ENCODE data around the gene CADM2. TPM values are rescaled to one million over a fixed set of nuclear protein-coding genes. Genes with fewer than 3 reads are reported as not detected.

Gene CADM2
- total RNA-seq, 1 experiment from 2014 or later, result not detected

DNA sequence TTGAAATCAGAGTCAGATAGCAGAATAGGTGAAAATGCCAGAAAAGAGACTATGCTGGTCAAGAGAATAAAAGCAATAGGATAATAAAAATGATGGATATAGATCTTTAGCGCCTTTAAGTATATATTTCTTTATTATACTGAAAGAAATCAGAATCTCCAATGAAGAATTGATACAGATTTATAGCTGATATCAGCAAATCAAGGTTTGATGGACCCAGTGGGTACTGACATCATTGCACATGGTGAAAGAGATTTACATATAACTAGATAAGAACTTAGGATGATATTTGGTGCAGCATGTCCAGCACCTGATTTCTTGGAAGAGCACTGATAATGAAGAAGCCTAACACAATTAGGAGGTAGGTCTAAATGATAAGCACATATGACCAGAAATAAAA is 18.2 kb downstream of the CADM2 start:
- no peak overlapping the region for H2AFZ ChIP-seq (ENCODE audit: low read length)
- H3K9me2 ChIP-seq (replicated peaks; ENCODE audit: insufficient read depth, low read length), result no peaks in the 10 kb centered on the region
- no peaks in the 10 kb centered on the region for H3K79me2 ChIP-seq (ENCODE audit: low read length)
- H3K4me2 ChIP-seq (ENCODE audit: low read depth, low read length, poor library complexity, severe bottlenecking), result no peak overlapping the region
- no peak overlapping the region for H3K9ac ChIP-seq (ENCODE audit: low read length)
- no peak overlapping the region for H3K4me3 ChIP-seq (ENCODE audit: low read length)
- DNase-seq, result no peak
- H3K27ac ChIP-seq (ENCODE audit: low read length), result no peak overlapping the region
- H3K36me3 ChIP-seq (ENCODE audit: insufficient read depth, low read length), result no peaks in the 10 kb centered on the region
- no peaks in the 10 kb centered on the region; the same call in none of the 2 replicates for H3K9me3 ChIP-seq (ENCODE audit: low read length)
- H3K4me1 ChIP-seq (ENCODE audit: low read length), result no peaks in the 10 kb centered on the region
- no peaks in the 10 kb centered on the region for H3K27me3 ChIP-seq (ENCODE audit: low read length)
- H4K20me1 ChIP-seq (ENCODE audit: insufficient read depth, low read depth, low read length), result no peaks in the 10 kb centered on the region

DNA sequence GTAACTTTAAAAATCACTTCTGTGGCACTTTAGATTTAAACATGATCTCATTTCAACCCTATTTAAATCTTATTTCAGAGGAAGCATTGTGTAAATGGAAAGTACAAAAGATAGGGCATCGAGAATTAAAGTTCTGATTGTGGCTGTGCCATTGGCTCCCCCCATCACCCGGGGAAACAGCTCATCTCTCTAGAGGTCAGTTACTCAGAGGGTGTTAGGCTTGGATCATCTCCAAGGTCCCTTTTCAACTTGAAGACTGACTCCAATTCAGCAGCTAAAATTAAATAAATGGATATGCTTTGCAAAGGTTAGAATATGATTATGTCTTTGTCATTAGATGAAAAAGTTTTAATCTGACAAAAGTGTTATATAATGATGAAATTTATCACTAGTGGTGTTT is 20.1 kb downstream of the CADM2 start:
- no peaks in the 10 kb centered on the region for H3K9me2 ChIP-seq (replicated peaks; ENCODE audit: insufficient read depth, low read length)
- H3K79me2 ChIP-seq (ENCODE audit: low read length), result no peaks in the 10 kb centered on the region
- H3K9ac ChIP-seq (ENCODE audit: low read length), result no peak overlapping the region
- H3K27ac ChIP-seq (ENCODE audit: low read length), result no peak overlapping the region
- no peak overlapping the region for H2AFZ ChIP-seq (ENCODE audit: low read length)
- no peaks in the 10 kb centered on the region for H3K27me3 ChIP-seq (ENCODE audit: low read length)
- DNase-seq, result no peak
- H3K4me3 ChIP-seq (ENCODE audit: low read length), result no peak overlapping the region
- peaks cover 4% of the 10 kb centered on the region for H3K9me3 ChIP-seq (ENCODE audit: low read length)
- no peaks in the 10 kb centered on the region for H3K4me1 ChIP-seq (ENCODE audit: low read length)
- no peaks in the 10 kb centered on the region for H4K20me1 ChIP-seq (ENCODE audit: insufficient read depth, low read depth, low read length)
- H3K4me2 ChIP-seq (ENCODE audit: low read depth, low read length, poor library complexity, severe bottlenecking), result no peak overlapping the region
- no peaks in the 10 kb centered on the region for H3K36me3 ChIP-seq (ENCODE audit: insufficient read depth, low read length)

DNA sequence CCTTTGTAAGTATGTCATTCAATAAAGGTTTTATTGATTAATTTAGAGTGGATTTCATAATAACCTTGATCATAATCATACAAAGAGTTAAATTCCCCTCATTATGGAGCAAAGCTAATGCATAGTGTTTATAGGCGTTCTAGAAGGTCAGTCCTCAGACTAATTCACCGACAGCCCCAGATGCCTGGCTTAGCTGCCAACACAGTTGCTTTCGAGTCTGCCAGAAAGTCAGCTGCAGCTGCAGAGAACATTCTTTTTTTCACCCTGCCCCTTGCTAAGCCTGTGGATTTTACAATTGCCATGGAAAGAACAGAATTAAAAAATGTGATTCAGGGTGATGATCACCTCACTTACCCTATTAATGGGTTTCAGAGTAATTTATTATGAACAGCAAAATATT is 21.2 kb downstream of the CADM2 start:
- no peak overlapping the region for H3K4me2 ChIP-seq (ENCODE audit: low read depth, low read length, poor library complexity, severe bottlenecking)

DNA sequence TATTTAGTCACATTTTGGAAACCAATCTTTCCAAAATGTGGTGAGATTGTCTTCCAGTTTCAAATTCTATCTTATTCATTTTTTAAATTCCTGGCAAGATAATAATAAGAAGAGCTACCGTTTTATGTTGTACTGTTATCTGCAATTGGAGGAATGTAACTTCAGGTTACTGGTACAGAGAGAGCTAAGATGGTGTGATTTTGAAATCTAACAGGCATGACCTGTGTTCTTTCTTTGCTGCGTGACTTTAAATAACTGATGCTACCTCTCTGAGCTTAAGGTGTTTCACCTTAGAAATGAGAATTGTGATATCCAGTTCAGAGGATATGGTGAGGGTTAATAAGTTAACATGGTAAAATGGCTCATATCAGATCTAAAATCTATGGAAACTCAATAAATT is 21.7 kb downstream of the CADM2 start:
- Histone ChIP-seq H3K4me3 (ENCODE audit: low read length) (no peak overlapping the region), H3K79me2 (ENCODE audit: low read length) (no peaks in the 10 kb centered on the region), H3K36me3 (ENCODE audit: insufficient read depth, low read length) (no peaks in the 10 kb centered on the region), H3K9ac (ENCODE audit: low read length) (no peak overlapping the region), H3K27ac (ENCODE audit: low read length) (no peak overlapping the region), H4K20me1 (ENCODE audit: insufficient read depth, low read depth, low read length) (no peaks in the 10 kb centered on the region), H2AFZ (ENCODE audit: low read length) (no peak overlapping the region), H3K4me2 (ENCODE audit: low read depth, low read length, poor library complexity, severe bottlenecking) (no peak overlapping the region), H3K9me2 (replicated peaks; ENCODE audit: insufficient read depth, low read length) (no peaks in the 10 kb centered on the region), H3K27me3 (ENCODE audit: low read length) (no peaks in the 10 kb centered on the region), H3K9me3 (ENCODE audit: low read length) (peaks cover 4% of the 10 kb centered on the region), H3K4me1 (ENCODE audit: low read length) (no peaks in the 10 kb centered on the region)
- no peak for DNase-seq

More for the DNA sequence above, 21.2 kb downstream of the CADM2 start:
- Histone ChIP-seq H3K36me3 (ENCODE audit: insufficient read depth, low read length) (no peaks in the 10 kb centered on the region), H3K4me3 (ENCODE audit: low read length) (no peak overlapping the region), H3K79me2 (ENCODE audit: low read length) (no peaks in the 10 kb centered on the region), H3K9me3 (ENCODE audit: low read length) (peaks cover 4% of the 10 kb centered on the region), H3K4me1 (ENCODE audit: low read length) (no peaks in the 10 kb centered on the region), H3K9ac (ENCODE audit: low read length) (no peak overlapping the region), H3K27ac (ENCODE audit: low read length) (no peak overlapping the region), H3K27me3 (ENCODE audit: low read length) (no peaks in the 10 kb centered on the region), H2AFZ (ENCODE audit: low read length) (no peak overlapping the region), H3K9me2 (replicated peaks; ENCODE audit: insufficient read depth, low read length) (no peaks in the 10 kb centered on the region), H4K20me1 (ENCODE audit: insufficient read depth, low read depth, low read length) (no peaks in the 10 kb centered on the region)
- DNase-seq, result no peak

DNA sequence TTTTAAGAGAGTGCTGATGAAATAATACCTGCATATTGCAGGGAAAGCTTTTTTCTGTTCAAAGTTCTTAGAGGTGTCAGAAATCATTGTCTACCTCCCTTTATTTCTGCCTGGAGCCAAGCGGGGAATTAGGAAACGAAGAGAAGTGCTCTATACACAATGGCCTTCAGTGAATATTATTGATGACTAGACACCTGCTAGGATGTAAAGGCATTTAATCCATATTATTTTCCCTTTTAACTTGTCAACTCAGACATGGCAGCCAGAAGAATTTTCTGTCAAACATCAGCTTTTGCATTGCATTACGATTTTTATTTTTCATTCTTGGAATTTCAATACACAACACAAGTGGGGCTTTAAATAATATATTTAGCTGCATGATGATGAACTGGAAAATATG is 24.7 kb downstream of the CADM2 start:
- H3K9ac ChIP-seq (ENCODE audit: low read length), result no peak overlapping the region
- H3K4me3 ChIP-seq (ENCODE audit: low read length), result no peak overlapping the region
- peaks cover 4% of the 10 kb centered on the region for H3K9me3 ChIP-seq (ENCODE audit: low read length)
- no peaks in the 10 kb centered on the region for H3K9me2 ChIP-seq (replicated peaks; ENCODE audit: insufficient read depth, low read length)
- no peaks in the 10 kb centered on the region for H3K79me2 ChIP-seq (ENCODE audit: low read length)
- no peak overlapping the region for H3K27ac ChIP-seq (ENCODE audit: low read length)
- no peaks in the 10 kb centered on the region for H3K27me3 ChIP-seq (ENCODE audit: low read length)
- H3K4me1 ChIP-seq (ENCODE audit: low read length), result no peaks in the 10 kb centered on the region
- H3K4me2 ChIP-seq (ENCODE audit: low read depth, low read length, poor library complexity, severe bottlenecking), result no peak overlapping the region
- no peak for DNase-seq
- no peaks in the 10 kb centered on the region for H4K20me1 ChIP-seq (ENCODE audit: insufficient read depth, low read depth, low read length)
- no peak overlapping the region for H2AFZ ChIP-seq (ENCODE audit: low read length)
- no peaks in the 10 kb centered on the region for H3K36me3 ChIP-seq (ENCODE audit: insufficient read depth, low read length)

DNA sequence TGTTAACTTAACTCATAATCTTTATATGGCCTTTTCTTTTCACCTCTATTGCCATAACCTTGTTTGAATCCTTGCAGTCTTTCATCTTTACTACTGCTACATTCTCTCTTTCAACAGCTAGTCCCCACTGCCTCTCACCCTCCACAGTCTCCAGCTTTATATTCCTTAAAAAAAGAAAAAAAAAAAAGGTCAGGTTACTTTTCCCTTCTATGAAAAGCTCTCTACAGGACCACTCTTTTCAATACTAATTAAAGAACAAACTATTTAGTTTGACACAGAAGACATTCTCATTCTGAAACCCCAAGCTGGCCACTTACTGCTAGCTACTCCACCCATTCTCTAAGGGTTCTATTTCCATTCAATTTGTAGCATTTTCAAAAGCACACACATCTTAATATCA is 25.6 kb downstream of the CADM2 start:
- Histone ChIP-seq H3K36me3 (ENCODE audit: insufficient read depth, low read length) (no peaks in the 10 kb centered on the region), H3K27me3 (ENCODE audit: low read length) (no peaks in the 10 kb centered on the region)

DNA sequence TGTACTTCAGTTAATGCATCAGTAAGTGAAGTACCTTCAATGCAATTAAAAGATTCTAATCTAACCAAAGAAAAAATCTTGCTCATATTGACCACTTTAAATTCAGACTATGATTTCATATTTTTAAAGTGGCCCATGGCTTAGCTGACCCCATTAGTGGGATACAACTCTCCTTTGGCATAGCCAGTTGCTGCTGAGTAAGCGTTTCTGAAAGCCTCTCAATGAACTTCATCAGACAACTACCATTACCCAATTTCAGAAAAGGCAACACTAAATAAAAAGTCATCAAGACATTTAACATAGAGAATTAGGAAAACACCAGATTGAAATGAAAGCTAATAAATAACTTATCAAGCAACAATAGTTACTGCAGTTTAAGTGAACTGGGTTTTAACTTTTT is 27.0 kb downstream of the CADM2 start:
- no peaks in the 10 kb centered on the region for H3K9me2 ChIP-seq (replicated peaks; ENCODE audit: insufficient read depth, low read length)
- H3K79me2 ChIP-seq (ENCODE audit: low read length), result no peaks in the 10 kb centered on the region
- no peak overlapping the region for H3K9ac ChIP-seq (ENCODE audit: low read length)
- no peaks in the 10 kb centered on the region for H3K27me3 ChIP-seq (ENCODE audit: low read length)
- no peak overlapping the region for H3K4me2 ChIP-seq (ENCODE audit: low read depth, low read length, poor library complexity, severe bottlenecking)
- H2AFZ ChIP-seq (ENCODE audit: low read length), result no peak overlapping the region
- DNase-seq, result no peak
- H3K36me3 ChIP-seq (ENCODE audit: insufficient read depth, low read length), result no peaks in the 10 kb centered on the region
- no peaks in the 10 kb centered on the region for H3K4me1 ChIP-seq (ENCODE audit: low read length)
- H4K20me1 ChIP-seq (ENCODE audit: insufficient read depth, low read depth, low read length), result no peaks in the 10 kb centered on the region
- H3K27ac ChIP-seq (ENCODE audit: low read length), result no peak overlapping the region
- H3K4me3 ChIP-seq (ENCODE audit: low read length), result no peak overlapping the region
- peaks cover 6% of the 10 kb centered on the region; the same call in 1 of the 2 replicates for H3K9me3 ChIP-seq (ENCODE audit: low read length)

More for the DNA sequence above, 25.6 kb downstream of the CADM2 start:
- Histone ChIP-seq H4K20me1 (ENCODE audit: insufficient read depth, low read depth, low read length) (no peaks in the 10 kb centered on the region), H3K27ac (ENCODE audit: low read length) (no peak overlapping the region), H3K9me2 (replicated peaks; ENCODE audit: insufficient read depth, low read length) (no peaks in the 10 kb centered on the region), H3K4me3 (ENCODE audit: low read length) (no peak overlapping the region), H3K4me1 (ENCODE audit: low read length) (no peaks in the 10 kb centered on the region), H2AFZ (ENCODE audit: low read length) (no peak overlapping the region), H3K9ac (ENCODE audit: low read length) (no peak overlapping the region), H3K9me3 (ENCODE audit: low read length) (peaks cover 4% of the 10 kb centered on the region; the same call in 1 of the 2 replicates), H3K79me2 (ENCODE audit: low read length) (no peaks in the 10 kb centered on the region), H3K4me2 (ENCODE audit: low read depth, low read length, poor library complexity, severe bottlenecking) (no peak overlapping the region)
- DNase-seq, result no peak

DNA sequence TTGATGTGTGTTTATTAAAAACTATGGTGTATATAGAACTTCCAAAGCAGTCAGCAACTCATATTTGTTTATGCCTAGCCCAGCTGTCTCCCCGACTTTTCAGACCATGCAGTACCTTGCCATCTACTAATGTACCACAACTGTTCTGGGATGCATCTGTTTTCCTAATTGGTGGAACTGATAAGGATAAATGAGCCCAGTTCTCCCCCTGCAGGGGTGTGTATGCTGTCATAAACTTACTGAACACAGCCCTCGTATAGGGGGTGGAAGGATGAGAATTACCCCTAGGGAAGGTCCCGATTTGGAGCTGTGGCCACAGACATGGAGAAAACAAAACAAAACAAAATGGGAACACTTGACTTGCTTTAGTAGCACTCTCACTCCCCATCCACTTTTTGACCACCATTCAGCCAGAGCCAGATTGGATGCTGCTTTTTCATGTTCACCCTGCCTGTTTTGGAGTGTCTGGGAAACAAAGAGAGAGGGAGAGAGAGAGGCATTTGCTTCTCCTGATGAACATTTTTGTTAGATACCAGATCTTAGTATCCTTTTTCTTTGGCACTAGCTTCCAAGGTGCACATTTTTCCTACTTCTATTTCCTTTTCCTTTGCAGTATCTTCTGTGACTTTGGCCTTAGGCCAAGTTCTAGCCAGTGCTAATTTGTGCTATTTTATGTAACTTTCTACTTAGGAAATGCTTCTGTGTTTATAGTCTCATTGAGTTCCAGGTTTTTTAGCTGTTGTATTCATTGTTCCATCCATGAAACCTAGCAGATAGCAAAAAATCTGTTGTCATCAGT is 29.1 kb downstream of the CADM2 start:
- Histone ChIP-seq H3K9me2 (replicated peaks; ENCODE audit: insufficient read depth, low read length) (no peaks in the 10 kb centered on the region), H3K36me3 (ENCODE audit: insufficient read depth, low read length) (no peaks in the 10 kb centered on the region), H2AFZ (ENCODE audit: low read length) (no peak overlapping the region), H3K79me2 (ENCODE audit: low read length) (no peaks in the 10 kb centered on the region), H3K4me3 (ENCODE audit: low read length) (no peak overlapping the region), H3K27ac (ENCODE audit: low read length) (no peak overlapping the region), H3K9ac (ENCODE audit: low read length) (no peak overlapping the region), H4K20me1 (ENCODE audit: insufficient read depth, low read depth, low read length) (no peaks in the 10 kb centered on the region), H3K9me3 (ENCODE audit: low read length) (peaks cover 8% of the 10 kb centered on the region; the same call in 1 of the 2 replicates), H3K27me3 (ENCODE audit: low read length) (no peaks in the 10 kb centered on the region), H3K4me1 (ENCODE audit: low read length) (no peaks in the 10 kb centered on the region), H3K4me2 (ENCODE audit: low read depth, low read length, poor library complexity, severe bottlenecking) (no peak overlapping the region)
- no peak for DNase-seq

Data from Karpas-422 (cell line).